Keratinocyte (primary cell): ENCODE measurements around the gene LRRN4.

Source experiments
- CTCF ChIP-seq, 3 experiments: IDR thresholded peaks in 1 of 3; conservative IDR thresholded peaks in 1 of 3; optimal IDR thresholded peaks in 1 of 3; 2 replicates in 2 of 3; 3 replicates in 1 of 3; pipeline versions ENCODE3 to v1.5.1; 2011; ENCODE audit warnings: low read length in 3 of 3, mild to moderate bottlenecking in 3 of 3, moderate library complexity in 2 of 3, control low read depth in 1 of 3, inconsistent platforms in 1 of 3; ENCODE audit not compliant: insufficient read depth in 2 of 3; ENCODE audit errors: extremely low read depth in 1 of 3
- EZH2 ChIP-seq: IDR thresholded peaks from one replicate; pipeline ENCODE4 v1.6.1; 2012; ENCODE audit warnings: inconsistent platforms, mild to moderate bottlenecking, low read length, moderate library complexity

- TF ChIP-seq CTCF (optimal IDR thresholded peaks at IDR 0.05 in 1 of 3, IDR thresholded peaks at IDR 0.05 in 1 of 3, conservative IDR thresholded peaks at IDR 0.05 in 1 of 3; ENCODE audit: extremely low read depth in 1 of 3, insufficient read depth in 2 of 3, low read length in 3 of 3) (no peak), EZH2 (no peak)
These were observed 46.0 kb upstream of the LRRN4 start for GRCh38 chr20:6099819-6100218.
